Stimulated activated CD4-positive, alpha-beta T cell treated with anti-CD3 and anti-CD28 coated beads, Interleukin-1b, Interleukin-23, amount 100 ng/mL, for 24 hours (primary cell): Measurements from ENCODE around the gene GABRB2.
"Not testable (repeated sequence)": the region's sequence is repeated elsewhere in the genome, so short reads cannot be mapped to it uniquely, and the experiment has no call there.

Source experiments
- DNase-seq, 4 experiments: peaks; one replicate each; pipeline ENCODE4 v3.0.0-alpha.2; 2020; ENCODE audit warnings: low read depth in 4 of 4, low spot score in 1 of 4

The GABRB2 gene

DNA sequence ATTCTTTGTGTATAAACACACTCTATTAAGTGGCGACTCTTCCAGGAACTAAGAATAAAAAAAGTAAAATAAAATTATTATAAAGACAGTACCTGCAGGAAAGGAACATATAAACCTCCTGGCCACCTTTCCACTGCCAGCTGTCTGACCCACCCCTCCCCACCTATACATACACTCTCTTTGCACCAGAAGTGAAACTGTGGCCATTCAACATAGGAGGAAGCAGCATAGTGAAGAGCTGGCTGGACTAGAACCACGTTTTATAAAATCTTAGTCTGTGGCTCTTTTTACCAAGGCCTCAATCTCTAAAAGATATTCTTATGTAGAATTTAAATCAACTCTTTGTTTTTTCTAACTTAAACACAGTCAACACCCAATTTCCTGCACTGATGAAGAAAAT is 289.6 kb downstream of the GABRB2 start:
- no peak for DNase-seq

DNA sequence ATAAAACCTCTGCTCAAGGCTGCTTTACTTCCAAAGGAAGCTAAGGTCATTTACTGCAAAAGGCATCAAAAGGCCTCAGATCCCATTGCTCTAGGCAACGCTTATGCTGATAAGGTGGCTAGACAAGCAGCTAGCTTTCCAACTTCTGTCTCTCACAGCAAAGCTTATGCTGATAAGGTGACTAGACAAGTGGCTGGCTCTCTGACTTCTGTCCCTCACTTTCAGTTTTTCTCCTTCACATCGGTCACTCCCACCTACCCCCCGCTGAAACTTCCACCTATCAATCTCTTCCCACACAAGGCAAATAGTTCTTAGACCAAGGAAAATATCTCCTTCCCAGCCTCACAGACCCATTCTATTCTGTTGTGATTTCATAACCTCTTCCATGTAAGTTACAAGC is 293.6 kb downstream of the GABRB2 start:
- DNase-seq = not testable (repeated sequence)

DNA sequence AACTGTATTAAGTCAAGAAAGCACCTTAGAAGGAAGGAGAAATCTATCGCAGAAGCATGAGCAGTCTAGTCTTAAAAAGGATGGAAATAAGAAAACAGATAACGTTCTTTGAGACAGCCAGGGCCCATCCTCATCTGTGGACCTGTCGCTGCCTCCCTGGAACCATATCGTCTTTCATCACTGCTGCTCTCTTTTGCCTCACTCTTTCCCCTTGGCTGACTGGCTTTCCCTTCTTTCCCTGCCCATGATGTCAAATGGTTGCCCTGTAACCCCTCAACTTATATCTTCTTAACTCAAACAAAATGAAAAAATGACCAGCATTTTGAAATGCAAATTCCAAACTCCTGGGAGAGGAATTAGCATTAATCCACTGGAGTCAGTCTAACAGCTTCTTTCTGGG is 299.8 kb downstream of the GABRB2 start:
- DNase-seq = no peak

DNA sequence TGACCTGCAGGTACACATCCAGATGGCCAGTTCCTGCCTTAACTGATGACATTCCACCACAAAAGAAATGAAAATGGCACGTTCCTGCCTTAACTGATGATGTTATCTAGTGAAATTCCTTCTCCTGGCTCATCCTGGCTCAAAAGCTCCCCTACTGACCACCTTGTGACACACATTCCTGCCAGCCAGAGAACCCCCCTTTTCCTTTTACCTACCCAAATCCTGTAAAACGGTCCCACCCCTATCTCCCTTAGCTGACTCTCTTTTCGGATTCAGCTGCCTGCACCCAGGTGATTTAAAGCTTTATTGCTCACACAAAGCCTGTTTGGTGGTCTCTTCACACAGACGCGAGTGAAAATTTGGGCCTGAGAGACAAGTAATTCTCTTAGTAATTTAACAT is 300.7 kb downstream of the GABRB2 start:
- DNase-seq = not testable (repeated sequence)
